Measurements from ENCODE around the gene RBMY1B.
"Not testable (repeated sequence)": the region's sequence is repeated elsewhere in the genome, so short reads cannot be mapped to it uniquely, and the experiment has no call there.

The RBMY1B gene

DNA sequence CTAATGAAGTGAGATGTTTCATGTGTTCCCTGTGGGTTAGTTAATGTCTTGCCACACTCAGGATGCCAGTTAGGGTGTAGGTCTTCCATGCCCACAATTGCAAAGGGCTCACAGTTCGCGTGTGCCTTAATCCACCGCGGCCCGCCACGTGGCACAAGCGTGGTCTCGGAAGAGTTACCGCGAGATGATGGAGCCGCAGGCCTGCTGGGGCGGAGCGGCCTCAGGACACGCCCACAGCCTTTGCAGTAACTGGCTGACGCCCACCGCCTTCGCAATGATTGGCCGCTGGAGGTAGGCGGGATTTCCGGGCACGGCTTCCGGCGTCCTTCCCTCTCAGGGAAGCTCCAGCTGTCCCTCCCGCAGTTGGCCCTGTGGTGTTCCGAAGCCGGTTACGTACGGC lies at the start of gene RBMY1B:
Gene RBMY1B, plus strand, starts transcription at position 301 of the 400 bp plus-strand sequence. CDS start 2,013 bp downstream, outside the sequence.
- not testable (repeated sequence) for DNase-seq

DNA sequence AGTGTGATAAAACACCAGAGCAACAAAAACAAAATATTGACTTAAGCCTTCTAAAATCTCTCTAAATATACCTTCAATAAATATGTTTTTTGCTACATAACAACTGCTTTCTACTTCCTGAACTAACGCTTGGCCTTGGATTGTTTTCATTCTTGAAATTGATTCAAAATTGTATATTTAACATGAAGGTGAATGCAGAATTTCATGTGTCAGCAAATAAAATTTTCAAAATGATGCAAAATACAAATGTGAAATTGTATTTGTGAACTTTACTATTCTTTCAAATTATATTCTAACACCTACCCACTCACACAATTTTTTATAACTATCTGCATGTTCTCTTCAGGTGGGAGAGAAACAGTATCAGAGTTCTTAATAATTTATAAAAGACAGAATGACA lies 48.2 kb upstream of the RBMY1B start:
- DNase-seq, result not testable (repeated sequence)

GRCh38 chrY:21482967-21483366 lies 28.2 kb upstream of the RBMY1B start:
- DNase-seq, result no peak

GRCh38 chrY:21534579-21534978 lies 23.4 kb downstream of the RBMY1B start, which contains the start of gene RBMY1A1:
RBMY1A1 (plus strand) TSS chrY:21534879; CDS start chrY:21536892, 2,013 bp downstream.
- DNase-seq, result not testable (repeated sequence)

- not testable (repeated sequence) for DNase-seq
Measured at GRCh38 chrY:21559316-21559984, 48.3 kb downstream of the RBMY1B start.

All from NCI-H1417 treated with DMSO at 0.1 percent for 48 hours (cell line).